Spleen (tissue), 11 donors: ENCODE results near the gene DOCK6. TPM values are rescaled to one million over a fixed set of nuclear protein-coding genes. Genes with fewer than 3 reads are reported as not detected.

ENCODE experiments used
- DNase-seq: peaks from one replicate; pipeline ENCODE4 v3.0.0-alpha.2; 2020
- H3K27ac ChIP-seq, 8 donors: fragments of 200-600 bp; sonication (generic) in 7 of 8; 1 replicate in 4 of 8; 2 replicates in 4 of 8; pipeline versions ENCODE4 v1.5.0 to v1.8.0; 2016 to 2021; ENCODE audit warnings: inconsistent platforms in 4 of 8, mild to moderate bottlenecking in 4 of 8, moderate library complexity in 1 of 8
- H3K27me3 ChIP-seq, 7 donors: fragments of 200-600 bp; sonication (generic) in 6 of 7; replicated peaks in 1 of 7; 1 replicate in 4 of 7; 2 replicates in 3 of 7; pipeline versions ENCODE4 v1.5.0 to v1.8.0; 2016 to 2021; ENCODE audit warnings: inconsistent platforms in 3 of 7, mild to moderate bottlenecking in 1 of 7
- H3K36me3 ChIP-seq, 6 donors: fragments of 200-600 bp; sonication (generic) in 5 of 6; 1 replicate in 4 of 6; 2 replicates in 2 of 6; pipeline versions ENCODE4 v1.5.0 to v1.8.0; 2016 to 2021; ENCODE audit warnings: inconsistent platforms in 2 of 6
- H3K4me1 ChIP-seq, 6 donors: fragments of 200-600 bp; sonication (generic) in 5 of 6; 1 replicate in 3 of 6; 2 replicates in 3 of 6; pipeline versions ENCODE4 v1.5.0 to v1.8.0; 2016 to 2021; ENCODE audit warnings: inconsistent platforms in 3 of 6
- H3K4me3 ChIP-seq, 8 donors: fragments of 200-600 bp; sonication (generic) in 7 of 8; 1 replicate in 4 of 8; 2 replicates in 4 of 8; pipeline versions ENCODE4 v1.5.0 to v1.8.0; 2016 to 2021; ENCODE audit warnings: inconsistent platforms in 4 of 8, mild to moderate bottlenecking in 4 of 8, moderate library complexity in 2 of 8
- H3K9me3 ChIP-seq, 8 donors: fragments of 200-600 bp; sonication (generic) in 7 of 8; 1 replicate in 4 of 8; 2 replicates in 4 of 8; pipeline versions ENCODE4 v1.5.0 to v1.8.0; 2016 to 2021; ENCODE audit warnings: inconsistent platforms in 4 of 8
- POLR2A ChIP-seq, 3 donors: fragments of 450-650 bp; IDR thresholded peaks; one replicate each; pipeline ENCODE4 v1.5.1; 2017; ENCODE audit warnings: antibody characterized with exemption in 3 of 3, mild to moderate bottlenecking in 1 of 3
- POLR2AphosphoS5 ChIP-seq, 3 donors: sonication (generic); formaldehyde crosslinking; IDR thresholded peaks; one replicate each; pipeline ENCODE4 v1.5.1; 2017; ENCODE audit warnings: antibody characterized with exemption in 3 of 3
- WGBS, 5 donors: extraction: QIAGEN DNeasy Blood & Tissue Kit in 3 of 5; methylation state at CpG; one replicate each; pipeline versions ENCODE4 v1.1.5 to v1.1.7; 2013 to 2018; 5-methylcytosine and 5-hydroxymethylcytosine counted together
- intact Hi-C: fragments of 100-400 bp; cut with DNase I; formaldehyde crosslinking; loops from one replicate; pipeline ENCODE4 v1.15.0; 2023; ENCODE audit warnings: low total_unique reads
- polyA plus RNA-seq, 3 donors: library from polyadenylated mRNA; stranded (reverse); fragments of 200-250 nt; gene quantifications; one replicate each; pipeline ENCODE4 v1.2.1, GENCODE V29; 2013
- total RNA-seq, 7 donors: library from RNA; depleted of rRNA in 3 of 7; stranded (reverse); fragments of >200 nt in 3 of 7; fragmentation: NEBNext Ultra II Directional in 4 of 7; extraction: Animal tissue kit (Norgen Biotek cat#: 25700) in 4 of 7; gene quantifications; one replicate each; pipeline versions ENCODE4 v1.1.0 to v1.2.1, GENCODE V29; 2016 to 2021
- TF ChIP-seq, protein P1 (sequence below), 11 experiments: fragments of 200-600 bp in 7 of 11; fragments of 450-650 bp in 4 of 11; sonication (generic) in 4 of 11; IDR thresholded peaks in 8 of 11; conservative IDR thresholded peaks in 3 of 11; 1 replicate in 7 of 11; 2 replicates in 4 of 11; pipeline versions ENCODE4 v1.4.0 to v1.8.0; 2016 to 2021; ENCODE audit warnings: antibody characterized with exemption in 11 of 11, inconsistent platforms in 4 of 11, mild to moderate bottlenecking in 1 of 11
- donor health status: healthy with polysubstance abuse.
- donor health status: DM: no; HTN: no; CAD: no; lungs with moderate emphysema.
- donor health status: DM: no; HTN: no; CAD: no.
- donor health status: Bipolar disorder and iron deficiency.
- donor health status: healthy.
- donor health status: DM: no; HTN: no; CAD: no.
- donor health status: DM: yes; HTN: yes; CAD: no.

Gene DOCK6
- total and polyA plus RNA-seq, 10 donors, result 12.5 to 105 (median 47.7) TPM

DNA sequence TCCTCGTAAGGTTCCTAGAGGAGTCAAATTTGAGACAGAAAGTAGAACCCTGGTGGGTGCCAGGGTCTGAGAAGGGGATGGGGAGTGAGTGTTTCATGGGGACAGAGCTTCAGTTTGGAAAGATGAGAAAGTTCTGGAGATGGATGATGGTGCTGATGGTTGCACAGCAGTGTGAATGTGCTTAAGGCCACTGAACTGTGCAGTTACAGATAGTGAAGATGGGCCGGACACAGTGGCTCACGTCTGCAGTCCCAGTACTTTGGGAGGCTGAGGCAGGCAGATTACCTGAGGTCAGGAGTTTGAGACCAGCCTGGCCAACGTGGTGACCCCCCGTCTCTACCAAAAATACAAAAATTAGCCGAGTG lies 107.7 kb downstream of the DOCK6 start:
- intact Hi-C loops, result no loop called here
- WGBS, 5 donors, result 39 to 62% (median 40%) methylated on average over 6 of the region's 6 CpGs

DNA sequence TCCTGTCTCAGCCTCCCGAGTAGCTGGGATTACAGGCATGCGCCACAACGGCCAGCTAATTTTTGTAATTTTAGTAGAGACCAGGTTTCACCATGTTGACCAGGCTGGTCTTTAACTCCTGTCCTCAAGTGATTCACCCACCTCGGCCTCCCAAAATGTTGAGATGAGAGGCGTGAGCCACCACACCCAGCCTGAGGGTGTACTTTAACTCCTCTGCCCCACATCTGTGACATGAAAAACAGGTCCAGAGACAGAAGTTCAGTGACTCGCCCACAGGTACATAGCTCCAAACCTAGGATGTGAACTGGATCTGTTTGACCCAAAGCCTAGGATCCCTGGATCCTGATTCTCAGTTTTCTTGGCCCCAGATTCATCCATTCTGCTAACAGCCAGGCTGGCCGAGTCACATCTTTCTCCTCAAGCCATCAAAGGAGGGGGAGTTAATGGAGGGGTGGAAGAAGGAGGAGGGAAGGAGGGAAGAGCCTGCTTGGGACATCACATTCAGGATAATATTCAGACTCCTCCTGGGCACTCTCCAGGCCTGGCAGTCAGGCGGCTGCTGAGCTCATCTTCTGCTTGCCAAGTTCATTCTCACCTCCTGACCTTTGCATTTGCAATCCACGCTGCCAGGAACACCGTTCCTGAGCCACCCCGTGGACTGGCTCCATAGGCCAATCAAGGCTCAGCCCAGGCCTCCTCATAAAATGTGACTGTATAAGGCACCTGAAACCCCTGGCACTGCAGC lies 109.8 kb downstream of the DOCK6 start:
- Histone ChIP-seq H3K9me3 (no peaks in the 10 kb centered on the region), H3K4me3 (no peak overlapping the region), H3K4me1 (peaks cover 10 to 36% (median 18%) of the 10 kb centered on the region in 6 donors), H3K36me3 (peaks cover 0 to 24% (median 0%) of the 10 kb centered on the region in 6 donors), H3K27me3 (no peaks in the 10 kb centered on the region), H3K27ac (peak overlapping the region in 2 of 8 donors; percentile 38 to 40)
- DNase-seq, result no peak
- intact Hi-C loops, result no loop called here
- 80 to 92% (median 85%) methylated on average over 11 of the region's 11 CpGs for WGBS, 5 donors
- TF ChIP-seq POLR2A (IDR thresholded peaks at IDR 0.05) (no peak), POLR2AphosphoS5 (IDR thresholded peaks at IDR 0.05) (peak in 1 of 3 donors; percentile 46)

More for the DNA sequence above, 107.7 kb downstream of the DOCK6 start:
- peak overlapping the region in 4 of 8 donors; percentile 50 to 87 (median 60) for H3K4me3 ChIP-seq
- no peak for DNase-seq
- H3K4me1 ChIP-seq, result peaks cover 10 to 41% (median 18%) of the 10 kb centered on the region in 6 donors
- no peak for TF ChIP-seq POLR2A (IDR thresholded peaks at IDR 0.05)
- TF ChIP-seq, protein P1, sequence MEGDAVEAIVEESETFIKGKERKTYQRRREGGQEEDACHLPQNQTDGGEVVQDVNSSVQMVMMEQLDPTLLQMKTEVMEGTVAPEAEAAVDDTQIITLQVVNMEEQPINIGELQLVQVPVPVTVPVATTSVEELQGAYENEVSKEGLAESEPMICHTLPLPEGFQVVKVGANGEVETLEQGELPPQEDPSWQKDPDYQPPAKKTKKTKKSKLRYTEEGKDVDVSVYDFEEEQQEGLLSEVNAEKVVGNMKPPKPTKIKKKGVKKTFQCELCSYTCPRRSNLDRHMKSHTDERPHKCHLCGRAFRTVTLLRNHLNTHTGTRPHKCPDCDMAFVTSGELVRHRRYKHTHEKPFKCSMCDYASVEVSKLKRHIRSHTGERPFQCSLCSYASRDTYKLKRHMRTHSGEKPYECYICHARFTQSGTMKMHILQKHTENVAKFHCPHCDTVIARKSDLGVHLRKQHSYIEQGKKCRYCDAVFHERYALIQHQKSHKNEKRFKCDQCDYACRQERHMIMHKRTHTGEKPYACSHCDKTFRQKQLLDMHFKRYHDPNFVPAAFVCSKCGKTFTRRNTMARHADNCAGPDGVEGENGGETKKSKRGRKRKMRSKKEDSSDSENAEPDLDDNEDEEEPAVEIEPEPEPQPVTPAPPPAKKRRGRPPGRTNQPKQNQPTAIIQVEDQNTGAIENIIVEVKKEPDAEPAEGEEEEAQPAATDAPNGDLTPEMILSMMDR (IDR thresholded peaks at IDR 0.05 in 8 of 11, conservative IDR thresholded peaks at IDR 0.05 in 3 of 11), result no peak
- TF ChIP-seq POLR2AphosphoS5 (IDR thresholded peaks at IDR 0.05), result no peak
- H3K27ac ChIP-seq, result no peak overlapping the region
- peaks cover 0 to 3% (median 0%) of the 10 kb centered on the region in 6 donors for H3K36me3 ChIP-seq
- no peaks in the 10 kb centered on the region for H3K27me3 ChIP-seq
- no peaks in the 10 kb centered on the region for H3K9me3 ChIP-seq

DNA sequence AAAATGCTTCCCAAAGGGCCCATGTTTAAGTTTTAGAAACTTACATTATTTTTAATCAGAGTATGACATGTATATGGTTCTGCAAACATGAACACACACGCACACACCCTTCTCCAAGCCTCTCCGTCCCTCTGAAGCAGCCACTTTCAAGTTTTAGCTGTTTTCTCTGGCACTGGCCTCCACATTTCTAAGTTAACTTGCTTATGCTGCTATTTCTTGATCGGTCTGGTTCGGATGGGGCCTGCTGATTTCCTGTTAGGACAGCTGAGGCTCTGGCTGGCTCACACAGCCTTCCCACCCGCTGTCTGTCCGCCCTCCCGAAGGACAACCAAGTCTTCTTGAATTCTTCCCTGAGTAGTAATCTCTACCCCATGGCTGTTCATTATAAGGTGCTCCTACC lies 111.1 kb downstream of the DOCK6 start:
- WGBS, 5 donors, result 69 to 85% (median 80%) methylated on average over 7 of the region's 7 CpGs
- peaks cover 8 to 31% (median 15%) of the 10 kb centered on the region in 6 donors for H3K4me1 ChIP-seq
- H3K9me3 ChIP-seq, result no peaks in the 10 kb centered on the region
- H3K36me3 ChIP-seq, result peaks cover 0 to 37% (median 0%) of the 10 kb centered on the region in 6 donors
- no peak overlapping the region for H3K4me3 ChIP-seq
- peak overlapping the region in 5 of 8 donors; percentile 11 to 44 (median 41) for H3K27ac ChIP-seq
- no peak for TF ChIP-seq POLR2A (IDR thresholded peaks at IDR 0.05)
- no peak for TF ChIP-seq POLR2AphosphoS5 (IDR thresholded peaks at IDR 0.05)
- TF ChIP-seq, protein P1 (IDR thresholded peaks at IDR 0.05 in 8 of 11, conservative IDR thresholded peaks at IDR 0.05 in 3 of 11), result no peak
- intact Hi-C loops, result no loop called here
- no peak for DNase-seq
- no peaks in the 10 kb centered on the region for H3K27me3 ChIP-seq

Other genes with a start within 250 kb of the DOCK6 start
- 100 to 1,000 TPM in 1 of 7 donors, 10 to 100 TPM in 6; 17.9 to 117 (median 49.0) TPM for gene LDLR, start 173.1 kb downstream of the DOCK6 start, total RNA-seq
- 10 to 100 TPM in 1 of 3 donors, 1 to 10 TPM in 2; 7.0 to 15.7 (median 7.8) TPM for gene LDLR, start 173.1 kb downstream of the DOCK6 start, polyA plus RNA-seq
- 1 to 10 TPM; 2.0 to 9.7 (median 3.6) TPM for gene SPC24, start 106.7 kb downstream of the DOCK6 start, total RNA-seq
- gene SPC24, start 106.7 kb downstream of the DOCK6 start, polyA plus RNA-seq, result 1 to 10 TPM; 1.7 to 4.4 (median 3.9) TPM
- 100 to 1,000 TPM in 4 of 7 donors, 10 to 100 TPM in 3; 47.7 to 144 (median 117) TPM for gene KANK2, start 65.0 kb downstream of the DOCK6 start, total RNA-seq
- gene KANK2, start 65.0 kb downstream of the DOCK6 start, polyA plus RNA-seq, result 10 to 100 TPM; 16.3 to 34.9 (median 20.1) TPM
- gene ANGPTL8, start 22.9 kb downstream of the DOCK6 start, total RNA-seq, result not detected
- under 1 TPM in 1 of 3 donors, not detected in 2; 0.30 TPM for gene ANGPTL8, start 22.9 kb downstream of the DOCK6 start, polyA plus RNA-seq
- not detected for gene TSPAN16, start 33.6 kb upstream of the DOCK6 start, total RNA-seq
- not detected for gene TSPAN16, start 33.6 kb upstream of the DOCK6 start, polyA plus RNA-seq
- gene RAB3D, start 77.1 kb upstream of the DOCK6 start, total RNA-seq, result 10 to 100 TPM; 26.7 to 51.3 (median 43.5) TPM
- gene RAB3D, start 77.1 kb upstream of the DOCK6 start, polyA plus RNA-seq, result 1 to 10 TPM; 2.5 to 6.4 (median 3.3) TPM
- 100 to 1,000 TPM in 3 of 7 donors, 10 to 100 TPM in 4; 44.1 to 143 (median 54.2) TPM for gene TMEM205, start 83.7 kb upstream of the DOCK6 start, total RNA-seq
- gene TMEM205, start 83.7 kb upstream of the DOCK6 start, polyA plus RNA-seq, result 10 to 100 TPM; 65.8 to 82.0 (median 73.4) TPM
- gene CCDC159, start 84.0 kb upstream of the DOCK6 start, total RNA-seq, result 10 to 100 TPM; 40.1 to 57.5 (median 51.3) TPM
- gene CCDC159, start 84.0 kb upstream of the DOCK6 start, polyA plus RNA-seq, result 10 to 100 TPM; 34.7 to 83.7 (median 73.9) TPM
- gene PLPPR2, start 92.9 kb upstream of the DOCK6 start, total RNA-seq, result 10 to 100 TPM; 19.0 to 41.0 (median 26.6) TPM
- 10 to 100 TPM in 1 of 3 donors, 1 to 10 TPM in 2; 4.2 to 10.8 (median 8.5) TPM for gene PLPPR2, start 92.9 kb upstream of the DOCK6 start, polyA plus RNA-seq
- 1 to 10 TPM; 2.7 to 6.0 (median 4.0) TPM for gene SWSAP1, start 112.1 kb upstream of the DOCK6 start, total RNA-seq
- 1 to 10 TPM; 7.0 to 9.3 (median 8.3) TPM for gene SWSAP1, start 112.1 kb upstream of the DOCK6 start, polyA plus RNA-seq
- gene EPOR, start 121.8 kb upstream of the DOCK6 start, total RNA-seq, result 10 to 100 TPM; 15.0 to 24.0 (median 19.9) TPM
- 1 to 10 TPM; 4.5 to 8.2 (median 5.6) TPM for gene EPOR, start 121.8 kb upstream of the DOCK6 start, polyA plus RNA-seq
- gene RGL3, start 156.8 kb upstream of the DOCK6 start, total RNA-seq, result 10 to 100 TPM; 17.9 to 57.7 (median 37.8) TPM
- gene RGL3, start 156.8 kb upstream of the DOCK6 start, polyA plus RNA-seq, result 10 to 100 TPM in 2 of 3 donors, 1 to 10 TPM in 1; 5.1 to 16.4 (median 11.2) TPM
- gene ODAD3, start 172.6 kb upstream of the DOCK6 start, total RNA-seq, result 1 to 10 TPM in 3 of 7 donors, under 1 TPM in 4; 0.23 to 2.3 (median 0.85) TPM
- 1 to 10 TPM in 2 of 3 donors, under 1 TPM in 1; 0.59 to 2.1 (median 1.7) TPM for gene ODAD3, start 172.6 kb upstream of the DOCK6 start, polyA plus RNA-seq
- gene PRKCSH, start 173.1 kb upstream of the DOCK6 start, total RNA-seq, result 100 to 1,000 TPM; 114 to 258 (median 230) TPM
- gene PRKCSH, start 173.1 kb upstream of the DOCK6 start, polyA plus RNA-seq, result 100 to 1,000 TPM in 1 of 3 donors, 10 to 100 TPM in 2; 80.3 to 105 (median 86.0) TPM
- gene ELAVL3, start 218.5 kb upstream of the DOCK6 start, total RNA-seq, result not detected
- under 1 TPM in 1 of 3 donors, not detected in 2; 0.02 TPM for gene ELAVL3, start 218.5 kb upstream of the DOCK6 start, polyA plus RNA-seq
- 10 to 100 TPM in 2 of 7 donors, 1 to 10 TPM in 5; 6.9 to 11.8 (median 9.0) TPM for gene ZNF653, start 243.3 kb upstream of the DOCK6 start, total RNA-seq
- gene ZNF653, start 243.3 kb upstream of the DOCK6 start, polyA plus RNA-seq, result 10 to 100 TPM in 1 of 3 donors, 1 to 10 TPM in 2; 3.5 to 11.6 (median 8.8) TPM